HG02852 (cell line): ENCODE measurements around the gene HTR1D.

Source experiments
- ATAC-seq: cut with Tn5 transposase; IDR thresholded peaks from one replicate; pipeline ENCODE4 v1.9.1; 2021; ENCODE audit warnings: mild to moderate bottlenecking, moderate library complexity; ENCODE audit not compliant: unreplicated experiment

Gene HTR1D

DNA sequence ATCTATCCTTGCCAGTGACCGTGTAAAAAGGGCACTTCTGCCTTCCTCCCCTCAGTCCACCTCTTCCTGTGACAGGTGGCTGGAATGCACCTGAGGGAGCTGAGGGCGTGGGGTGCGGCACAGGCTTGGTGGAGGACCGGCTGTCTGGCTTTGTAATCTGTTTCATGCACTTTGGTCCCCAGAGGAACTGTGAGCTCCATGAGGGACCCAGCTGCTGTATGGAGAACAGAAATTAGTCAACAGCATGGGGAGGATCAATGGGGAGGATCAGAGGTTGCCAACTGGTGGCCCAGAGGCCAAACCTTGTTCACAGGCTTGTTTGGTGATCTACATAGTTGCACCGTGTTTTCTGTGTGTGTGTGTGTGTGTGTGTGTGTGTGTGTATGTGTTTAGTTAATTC is 29.7 kb downstream of the HTR1D start:
- no peak for ATAC-seq

DNA sequence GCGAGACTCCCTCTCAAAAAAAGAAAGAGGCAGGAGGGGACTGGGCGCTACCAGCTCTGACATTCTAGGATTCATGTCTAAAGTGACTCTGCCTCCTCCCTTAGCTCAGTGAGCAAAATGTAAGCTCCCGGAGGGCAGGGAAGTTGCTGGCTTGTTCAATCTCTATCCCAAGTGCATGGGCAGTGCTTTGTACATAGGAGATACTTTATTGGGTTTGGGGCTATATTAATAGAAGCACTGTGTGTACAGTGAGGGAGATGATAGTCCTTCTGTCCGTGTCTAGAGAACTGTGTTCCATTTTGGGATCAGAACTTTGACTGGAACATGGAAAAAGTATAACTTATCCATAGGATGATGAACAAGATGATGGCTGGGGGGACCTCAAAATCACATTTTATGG is 31.9 kb downstream of the HTR1D start:
- no peak for ATAC-seq

DNA sequence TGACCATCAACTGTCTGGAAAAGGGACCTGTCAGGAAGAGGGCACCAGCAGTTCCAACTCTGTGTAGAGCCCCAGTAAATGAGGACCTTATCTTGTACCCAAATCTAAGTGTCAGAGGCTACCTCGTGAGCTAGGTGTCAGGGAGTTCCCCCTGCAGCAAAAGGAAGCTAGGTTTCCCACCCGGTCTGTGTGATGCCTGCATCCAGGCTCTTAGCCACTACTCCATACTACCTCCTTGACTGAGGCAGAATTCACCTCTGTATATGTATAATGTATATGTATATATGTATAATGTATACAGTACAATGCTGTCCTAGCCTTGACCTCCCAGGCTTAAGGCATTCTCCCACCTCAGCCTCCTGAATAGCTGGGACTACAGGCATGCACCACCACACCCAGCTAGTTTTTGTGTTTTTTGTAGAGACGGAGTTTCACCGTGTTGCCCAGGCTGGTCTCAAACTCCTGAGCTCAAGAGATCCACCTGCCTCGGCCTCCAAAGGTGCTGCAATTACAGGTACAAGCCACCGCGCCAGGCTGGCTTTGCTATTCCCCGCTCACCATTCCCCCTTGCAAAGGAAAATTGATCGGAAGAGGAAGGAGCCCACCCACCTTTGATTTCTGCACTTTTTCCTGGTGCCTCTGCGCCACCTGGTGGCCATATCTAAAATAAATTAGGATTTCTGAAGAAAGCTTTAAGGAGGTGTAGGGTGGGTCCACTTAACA is 32.9 kb downstream of the HTR1D start:
- no peak for ATAC-seq

DNA sequence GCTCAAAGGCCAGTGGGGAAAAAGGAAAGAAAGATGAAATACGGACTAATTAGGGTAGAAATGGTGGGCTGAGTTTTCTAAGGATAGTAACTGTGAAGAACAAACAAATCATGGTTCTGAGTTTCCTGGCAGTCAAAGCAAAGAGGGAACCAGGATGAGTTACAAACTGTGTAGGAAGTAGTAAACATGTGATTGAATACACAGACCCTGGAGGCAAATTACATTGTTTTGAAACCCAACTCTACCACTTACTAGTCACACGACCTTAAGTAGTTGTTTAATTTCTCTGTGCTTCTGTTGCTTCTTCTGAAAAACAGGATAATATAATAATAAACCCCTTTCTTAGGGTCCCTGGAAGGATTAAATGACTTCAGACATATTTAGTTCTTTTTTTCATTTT is 37.4 kb downstream of the HTR1D start:
- no peak for ATAC-seq

DNA sequence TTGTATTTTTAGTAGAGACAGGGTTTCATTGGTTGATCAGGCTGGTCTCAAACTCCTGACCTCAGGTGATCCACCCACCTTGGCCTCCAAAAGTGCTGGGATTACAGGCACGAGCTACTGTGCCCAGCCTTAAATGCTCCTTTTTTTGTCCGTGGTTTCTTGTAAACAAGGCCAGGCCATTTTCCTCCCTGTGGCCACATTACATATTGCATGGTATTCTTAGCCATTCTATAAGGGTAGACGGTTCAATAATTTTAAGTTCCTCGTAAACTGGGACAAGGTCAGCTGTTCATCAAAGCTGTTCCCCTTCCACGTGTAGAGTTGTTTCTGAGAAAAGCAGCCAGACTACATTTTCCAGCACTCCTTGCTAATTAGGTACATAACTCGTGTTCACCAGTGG is 38.4 kb downstream of the HTR1D start:
- ATAC-seq = no peak

DNA sequence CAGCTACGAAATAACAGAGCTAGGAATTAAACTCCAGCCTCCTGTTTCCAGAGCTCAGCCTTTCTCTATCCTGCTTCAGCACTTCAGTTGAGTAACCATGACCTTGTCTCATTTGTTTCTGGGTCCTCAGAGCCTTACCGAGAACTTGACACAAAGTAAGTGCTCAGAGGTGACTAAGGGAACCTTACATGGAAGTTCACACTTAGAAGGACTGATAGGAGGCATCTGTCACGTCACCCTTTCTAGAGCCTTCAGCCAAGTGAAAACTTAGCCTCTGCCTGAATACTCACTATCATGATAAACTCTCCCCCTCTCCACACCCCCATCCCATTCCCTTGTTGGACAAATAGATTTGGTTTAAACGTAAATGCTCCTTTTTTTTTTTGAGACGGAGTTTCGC is 38.9 kb downstream of the HTR1D start:
- no peak for ATAC-seq

DNA sequence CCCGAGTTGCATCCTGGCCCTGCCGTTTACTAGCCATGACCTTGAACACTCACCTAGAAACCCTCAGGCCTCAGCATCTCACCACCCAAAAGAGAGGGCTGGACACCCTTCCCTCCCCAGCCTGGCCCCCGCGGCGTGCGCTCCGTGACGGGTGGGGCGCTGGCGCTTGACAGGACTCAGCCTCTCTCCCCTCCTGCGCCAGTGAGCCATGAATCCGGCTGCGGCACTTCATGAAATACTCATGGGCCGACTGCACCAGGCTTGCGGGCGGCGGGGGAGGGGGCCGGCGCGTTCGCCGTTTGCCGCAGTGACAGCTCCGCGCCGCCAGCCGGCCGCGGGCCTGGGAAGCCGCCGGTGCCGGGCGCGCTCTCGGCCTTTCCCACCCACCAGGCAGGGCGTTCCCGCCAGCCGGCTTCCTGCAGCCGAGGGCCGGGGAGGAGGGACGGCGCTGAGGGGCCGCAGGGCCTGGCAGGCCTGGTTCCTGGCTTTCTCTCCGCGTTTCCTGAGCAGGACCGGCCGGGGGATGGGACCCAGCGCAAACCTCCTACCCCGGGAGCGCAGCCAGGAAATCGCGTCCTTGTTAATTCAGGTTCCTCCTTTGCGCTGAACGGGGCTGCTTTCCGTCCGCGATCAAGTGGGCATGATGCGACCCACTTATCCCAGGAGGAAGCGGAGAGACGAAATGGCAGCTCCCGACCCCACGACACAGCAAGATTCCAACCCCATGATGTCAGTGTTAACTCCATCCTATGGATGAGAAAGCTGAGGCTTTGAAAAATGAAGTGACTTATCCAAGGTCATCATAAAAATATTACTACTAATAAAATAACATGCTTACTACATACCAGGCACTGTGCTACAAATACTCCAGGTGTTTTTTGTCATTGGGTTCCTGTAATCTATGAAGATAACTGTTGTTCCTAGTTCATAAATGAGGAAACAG is 39.6 kb downstream of the HTR1D start:
- no peak for ATAC-seq

DNA sequence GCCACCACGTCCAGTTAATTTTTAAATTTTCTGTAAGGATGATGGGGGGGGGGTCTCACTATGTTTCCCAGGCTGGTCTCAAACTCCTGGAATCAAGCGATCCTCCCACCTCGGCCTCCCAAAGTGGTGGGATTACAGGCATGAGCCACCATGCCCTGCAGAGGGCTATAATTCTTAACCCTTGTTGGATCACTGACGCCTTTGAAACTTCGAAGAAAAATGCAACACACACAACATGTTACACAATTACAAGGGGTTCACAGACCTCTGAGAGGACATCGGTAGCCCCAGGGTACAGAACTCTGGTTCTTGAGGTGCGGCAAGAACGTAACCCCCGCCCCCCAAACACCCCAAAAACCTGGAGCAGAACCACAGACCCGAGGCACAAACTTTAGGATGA is 40.3 kb downstream of the HTR1D start:
- ATAC-seq = no peak

DNA sequence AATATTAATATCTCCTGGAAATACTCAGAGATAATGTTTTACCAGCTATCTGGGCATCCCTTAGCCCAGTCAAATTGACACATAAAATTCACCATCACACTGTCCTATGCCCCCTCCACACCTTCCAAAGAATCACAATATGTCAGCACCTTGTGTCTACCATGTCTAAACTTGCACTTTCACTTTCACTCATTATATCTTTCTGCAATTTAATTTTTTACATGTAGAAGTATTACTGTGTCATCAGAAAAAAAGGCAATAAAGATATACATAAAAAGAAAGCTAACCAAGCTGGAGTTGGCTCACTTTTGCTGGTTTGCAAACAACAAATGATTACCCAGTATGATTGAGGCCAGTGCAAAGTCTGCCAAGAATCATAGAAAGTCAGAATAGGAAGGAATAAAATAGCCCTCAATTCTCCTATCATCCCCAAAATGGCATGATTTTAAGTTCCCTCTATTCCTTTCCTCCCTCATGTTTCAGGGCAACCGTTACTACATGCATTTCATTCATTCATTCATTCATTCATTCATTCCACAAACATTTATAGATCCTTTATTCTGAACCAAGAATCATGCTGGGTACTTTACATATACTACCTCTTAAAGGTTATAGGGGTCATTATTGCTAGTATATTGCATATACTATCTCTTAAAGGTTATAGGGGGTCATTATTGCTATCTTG is 42.7 kb downstream of the HTR1D start:
- no peak for ATAC-seq

DNA sequence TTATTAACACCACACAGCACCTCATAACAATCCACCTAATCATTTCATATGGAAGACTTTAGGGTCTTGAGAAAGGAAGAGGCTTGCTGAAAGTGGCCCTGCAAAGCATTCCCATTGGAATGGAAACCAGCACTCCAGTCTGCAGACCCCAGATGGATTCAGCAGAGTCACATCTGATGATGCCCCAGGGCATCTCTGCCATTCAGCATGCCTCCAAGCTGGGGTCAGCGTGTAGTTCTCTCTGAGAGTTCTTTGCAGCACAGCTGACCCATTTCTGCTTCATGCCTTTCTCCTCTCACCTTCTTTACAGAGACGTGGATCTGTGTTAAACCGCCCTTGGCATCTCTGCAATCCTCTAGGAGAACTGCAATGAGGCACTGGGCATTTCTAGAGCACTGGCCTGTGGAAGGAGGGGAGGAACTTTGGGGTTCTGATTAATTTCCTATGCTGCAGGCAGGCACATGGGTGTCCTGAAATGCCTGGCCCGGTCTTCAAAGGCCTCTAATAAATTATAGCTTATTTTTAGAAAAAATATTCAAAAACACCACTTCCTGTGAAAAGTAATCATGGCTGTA is 46.0 kb downstream of the HTR1D start:
- ATAC-seq = no peak

DNA sequence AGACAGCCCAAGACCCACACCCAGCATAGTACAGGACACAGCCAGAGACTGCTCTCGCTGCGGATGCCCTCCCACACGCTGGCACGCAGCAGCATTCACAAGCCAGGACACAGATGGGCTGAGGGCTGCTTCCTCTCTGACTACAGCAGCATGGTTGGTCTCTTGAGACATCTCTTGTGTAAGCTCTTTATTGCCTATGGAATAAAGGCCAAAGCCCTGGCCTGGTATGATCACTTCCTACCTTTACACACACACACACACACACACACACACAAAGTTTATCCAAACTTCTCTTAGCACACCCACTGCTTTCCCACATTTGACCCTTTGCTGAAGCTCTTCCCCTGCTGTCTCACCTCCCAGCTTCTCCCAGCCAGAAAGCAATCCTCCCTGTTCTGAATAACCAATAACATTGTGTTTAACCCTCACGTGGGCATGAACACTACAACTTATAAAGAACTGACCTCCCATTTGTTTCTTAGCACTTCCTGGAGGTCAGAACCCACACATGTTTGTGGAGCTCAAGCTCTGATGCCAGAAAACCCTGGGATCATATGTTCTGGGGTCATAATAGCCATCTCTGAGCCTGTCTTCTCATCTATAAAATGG is 47.5 kb downstream of the HTR1D start:
- no peak for ATAC-seq

DNA sequence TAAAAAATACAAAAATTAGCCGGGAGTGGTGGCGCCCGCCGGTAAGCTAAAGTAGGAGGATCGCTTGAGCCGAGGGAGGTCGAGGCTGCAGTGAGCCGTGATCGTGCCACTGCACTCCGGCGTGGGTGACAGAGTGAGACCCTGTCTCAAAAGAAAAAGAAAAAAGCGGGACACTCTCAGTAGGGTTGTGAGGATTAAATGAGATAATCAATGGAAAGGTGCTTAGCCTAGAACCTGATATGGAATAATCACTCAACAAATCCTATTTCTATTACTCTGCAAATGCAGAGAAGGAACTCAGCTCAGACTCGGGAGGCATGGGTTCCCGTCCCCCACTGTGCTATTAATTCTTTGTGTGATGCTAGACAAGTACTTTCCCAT is 48.1 kb downstream of the HTR1D start:
- no peak for ATAC-seq

DNA sequence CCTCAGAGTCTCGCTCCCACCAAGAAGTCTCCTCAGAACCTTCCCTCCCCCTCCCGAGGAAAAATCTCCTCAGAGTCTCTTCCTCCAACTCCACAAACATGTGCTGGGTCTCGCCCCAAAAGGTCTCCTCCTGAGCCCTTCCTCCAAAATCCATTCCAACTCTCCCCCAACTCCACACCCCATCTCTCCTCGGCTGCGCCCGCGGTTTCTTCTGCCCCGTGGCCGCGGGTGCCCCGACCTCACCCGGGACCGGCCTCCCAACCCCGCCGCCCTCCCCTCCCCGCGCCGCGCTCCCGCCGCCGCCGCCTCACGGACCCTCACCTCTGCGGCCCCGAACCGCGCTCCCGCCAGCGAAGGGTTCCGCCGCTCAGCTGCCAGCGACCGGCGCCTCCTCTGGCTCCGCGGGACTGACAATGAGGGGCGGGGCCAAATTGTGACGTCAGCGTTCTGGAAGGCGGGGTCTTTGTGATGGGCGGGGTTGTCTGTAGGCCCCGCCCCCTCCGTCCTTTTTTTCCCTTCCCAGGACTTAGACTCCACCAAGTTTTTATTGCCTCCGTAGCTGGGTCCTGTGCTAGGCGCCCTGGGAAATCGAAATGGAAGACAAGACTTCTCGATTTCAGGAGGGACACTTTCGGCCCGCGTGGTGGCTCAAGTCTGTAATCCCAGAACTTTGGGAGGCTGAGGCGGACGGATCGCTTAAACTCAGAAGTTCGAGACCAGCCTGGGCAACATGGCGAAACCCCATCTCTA is 48.7 kb downstream of the HTR1D start, which contains the start of gene LUZP1:
TSS of gene LUZP1 (minus strand) at position 412 of the 750 bp plus-strand sequence.
- ATAC-seq = no peak

DNA sequence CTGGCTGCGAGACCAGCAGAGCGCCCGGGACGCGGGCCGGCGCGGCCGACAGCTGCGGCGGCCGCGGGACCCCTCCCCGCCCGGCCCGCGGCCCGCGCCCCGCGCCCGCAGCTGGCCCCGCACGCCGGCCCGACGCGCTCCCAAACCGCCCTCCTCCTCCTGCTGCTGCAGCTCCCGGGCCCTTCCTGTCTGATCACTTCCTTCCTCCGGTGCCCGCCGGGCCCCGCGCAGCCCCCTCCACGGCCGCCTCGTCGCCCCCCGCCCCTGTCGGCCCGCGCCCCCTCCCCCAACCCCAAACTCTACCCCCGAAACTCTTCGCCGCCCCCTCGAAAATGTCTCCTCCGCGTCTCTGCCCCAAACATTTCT is 49.2 kb downstream of the HTR1D start:
- ATAC-seq = no peak

DNA sequence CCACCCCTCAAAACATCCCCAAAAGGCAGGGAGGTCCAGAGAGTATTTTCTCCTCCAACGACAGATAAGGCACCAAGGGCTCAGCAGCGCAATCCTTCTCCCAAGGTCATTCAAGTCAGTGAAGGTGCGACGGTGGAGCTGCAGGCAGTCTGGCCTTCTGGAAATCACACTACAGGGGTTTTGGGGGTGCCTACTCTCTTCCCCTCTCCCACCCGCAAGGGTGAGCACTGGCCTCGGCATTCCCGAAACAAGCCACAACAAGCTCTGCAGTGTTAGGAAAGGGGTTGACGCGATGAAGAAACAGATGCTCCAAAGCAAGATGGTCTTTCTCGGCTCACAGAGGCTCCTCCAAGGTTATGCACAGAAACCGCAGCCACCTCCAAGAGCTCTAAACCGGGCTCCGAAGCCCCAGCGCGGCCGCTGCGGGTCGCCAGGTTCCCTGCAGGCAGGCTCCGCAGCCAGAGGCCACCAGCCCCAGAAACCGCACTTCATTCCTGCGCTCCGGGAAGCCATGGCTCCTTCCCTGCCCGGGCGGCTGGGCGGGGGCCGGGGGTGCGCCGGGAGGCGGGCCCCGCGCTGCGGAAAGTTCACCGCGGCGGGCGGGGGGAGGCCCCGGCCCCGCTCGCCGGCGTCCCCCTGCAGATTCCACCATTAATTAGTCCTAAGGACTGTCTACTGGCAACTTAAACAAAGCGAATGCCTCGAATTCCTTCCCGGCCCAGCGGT is 49.8 kb downstream of the HTR1D start:
- ATAC-seq = no peak

DNA sequence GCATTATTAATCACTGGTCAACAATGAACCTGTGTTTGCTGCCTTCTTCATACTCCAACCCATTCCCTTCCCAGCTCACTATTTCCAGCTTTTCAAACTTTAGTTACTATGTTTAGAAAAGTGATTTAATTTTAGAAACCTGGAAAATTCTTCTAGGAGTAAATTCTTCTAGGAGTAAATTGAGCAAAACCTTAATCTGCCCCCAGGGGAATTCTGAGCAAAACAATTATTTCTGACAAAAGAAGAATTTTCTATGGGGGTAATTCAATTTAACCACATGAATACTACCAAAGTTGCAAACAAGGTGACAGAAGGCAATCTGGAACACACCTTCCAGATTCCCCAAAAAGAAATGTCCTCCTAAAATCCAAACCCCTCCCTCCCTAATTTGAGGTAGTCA is 50.4 kb downstream of the HTR1D start:
- ATAC-seq = no peak

DNA sequence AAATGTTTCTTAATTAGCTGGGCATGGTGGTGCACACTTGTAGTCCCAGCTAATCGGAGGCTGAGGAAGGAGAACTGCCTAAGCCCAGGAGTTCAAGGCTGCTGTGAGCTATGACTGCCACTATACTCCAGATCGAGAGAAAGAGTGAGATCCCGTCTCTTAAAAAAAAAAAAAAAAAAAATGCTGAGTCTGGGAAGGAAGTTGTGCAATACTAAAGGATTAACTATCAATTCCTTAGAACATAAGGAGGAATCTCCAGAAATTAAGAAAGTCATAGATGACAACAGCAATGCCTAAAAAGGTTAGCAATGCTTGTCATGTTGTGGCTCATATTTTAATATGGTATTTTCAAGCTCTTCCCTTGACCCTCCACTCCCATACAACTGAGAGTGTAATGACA is 53.9 kb downstream of the HTR1D start:
- no peak for ATAC-seq

DNA sequence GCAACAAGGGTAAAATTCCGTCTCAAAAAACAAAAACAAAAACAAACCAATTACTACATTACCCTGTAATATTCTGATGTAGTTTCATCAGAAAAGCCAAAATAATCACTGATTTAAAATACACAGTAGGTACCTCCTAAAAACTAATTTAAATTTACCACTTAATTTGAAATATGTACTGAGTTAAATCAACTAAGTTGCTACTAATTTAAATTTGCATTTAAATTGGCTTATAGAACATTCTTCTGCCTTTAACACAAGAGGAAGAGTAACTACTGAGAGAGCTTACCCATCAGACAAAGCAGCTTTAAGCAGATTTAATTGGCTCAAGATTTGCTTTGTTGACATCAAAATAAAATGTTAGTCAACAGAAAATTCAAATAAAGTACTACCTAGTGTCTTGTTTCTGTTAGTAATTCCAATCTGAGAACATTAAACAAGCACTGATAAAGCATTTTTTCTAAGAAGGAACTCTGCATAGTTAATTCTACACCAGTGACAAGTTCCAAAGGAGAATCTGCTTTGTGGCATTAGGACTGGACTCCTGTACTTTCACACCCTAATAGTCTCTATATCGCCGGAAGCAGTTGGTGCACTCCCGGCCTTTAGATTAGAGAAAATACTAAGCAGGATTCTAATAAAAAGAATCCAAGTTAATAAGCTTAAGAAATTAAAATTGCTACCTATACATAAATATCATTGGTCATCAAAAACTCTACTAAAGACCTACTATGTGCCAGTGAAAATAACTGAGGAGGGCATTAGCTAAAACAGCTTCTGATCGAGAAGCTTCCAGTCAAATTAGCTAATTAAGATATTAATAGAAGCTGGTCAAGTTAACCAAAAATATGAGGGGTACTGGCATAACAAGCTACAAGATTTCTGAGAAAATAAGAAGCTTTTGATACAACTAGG is 57.1 kb downstream of the HTR1D start:
- no peak for ATAC-seq

DNA sequence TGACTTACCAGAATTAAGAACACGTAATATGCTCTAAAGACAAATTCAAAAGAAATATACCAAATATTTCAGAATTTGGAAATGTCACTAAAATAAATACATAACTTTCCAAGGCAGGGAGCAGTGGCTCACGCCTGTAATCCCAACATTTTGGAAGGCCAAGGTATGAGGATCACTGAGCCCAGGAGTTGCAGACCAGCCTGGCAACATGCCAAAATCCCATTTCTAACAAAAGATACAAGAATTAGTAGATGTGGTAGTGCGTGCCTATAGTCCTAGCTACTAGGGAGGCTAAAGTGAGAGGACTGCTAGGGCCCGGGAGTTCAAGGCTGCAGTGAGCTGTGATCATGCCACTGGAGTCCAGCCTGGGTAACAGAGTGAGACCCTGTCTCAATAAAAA is 60.4 kb downstream of the HTR1D start:
- ATAC-seq = no peak
